GM12872 (cell line): ENCODE results near the gene TRMT112.

ENCODE experiments used
- TF ChIP-seq, protein P1 (sequence below): IDR thresholded peaks from 3 replicates; pipeline ENCODE4 v1.5.1; 2011; ENCODE audit warnings: low read depth, mild to moderate bottlenecking, low read length, moderate library complexity; ENCODE audit not compliant: insufficient read depth

Gene TRMT112

DNA sequence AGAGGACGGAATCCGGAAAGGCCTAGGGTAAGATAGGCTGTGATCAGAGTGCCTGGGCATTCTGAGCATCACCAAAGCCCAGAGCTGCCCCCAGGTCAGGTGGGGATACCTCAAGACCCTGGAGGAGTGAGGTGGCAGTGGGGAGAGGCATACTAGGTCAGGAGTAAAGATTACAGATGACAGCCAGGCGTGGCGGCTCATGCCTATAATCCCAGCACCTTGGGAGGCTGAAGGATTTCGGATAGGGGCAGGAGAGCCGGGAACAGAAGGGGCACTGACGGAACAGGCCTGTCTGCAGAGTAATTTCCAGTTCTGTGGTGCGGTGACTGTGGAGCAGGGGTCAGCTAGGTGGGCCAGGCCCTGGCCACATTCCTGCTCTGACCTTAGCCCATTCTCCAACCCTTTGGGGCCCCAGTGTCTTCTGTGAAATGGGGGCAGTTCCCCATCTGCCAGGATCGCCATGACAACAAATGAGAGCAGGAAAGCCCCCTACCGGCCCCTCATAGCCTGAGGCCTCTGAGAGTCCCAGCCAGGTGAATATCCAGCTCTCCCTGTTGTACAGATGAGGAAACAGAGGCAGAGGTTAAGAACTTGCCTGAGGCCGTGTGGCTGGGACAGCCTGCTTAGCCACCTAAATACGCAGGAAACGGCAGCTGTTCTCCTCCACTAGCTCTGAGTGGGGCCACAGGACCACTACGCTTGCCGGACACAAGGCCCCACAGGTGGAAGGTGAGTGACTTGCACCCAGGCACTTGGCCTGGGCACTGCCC, 42.1 kb downstream of the TRMT112 start:
- TF ChIP-seq, protein P1, sequence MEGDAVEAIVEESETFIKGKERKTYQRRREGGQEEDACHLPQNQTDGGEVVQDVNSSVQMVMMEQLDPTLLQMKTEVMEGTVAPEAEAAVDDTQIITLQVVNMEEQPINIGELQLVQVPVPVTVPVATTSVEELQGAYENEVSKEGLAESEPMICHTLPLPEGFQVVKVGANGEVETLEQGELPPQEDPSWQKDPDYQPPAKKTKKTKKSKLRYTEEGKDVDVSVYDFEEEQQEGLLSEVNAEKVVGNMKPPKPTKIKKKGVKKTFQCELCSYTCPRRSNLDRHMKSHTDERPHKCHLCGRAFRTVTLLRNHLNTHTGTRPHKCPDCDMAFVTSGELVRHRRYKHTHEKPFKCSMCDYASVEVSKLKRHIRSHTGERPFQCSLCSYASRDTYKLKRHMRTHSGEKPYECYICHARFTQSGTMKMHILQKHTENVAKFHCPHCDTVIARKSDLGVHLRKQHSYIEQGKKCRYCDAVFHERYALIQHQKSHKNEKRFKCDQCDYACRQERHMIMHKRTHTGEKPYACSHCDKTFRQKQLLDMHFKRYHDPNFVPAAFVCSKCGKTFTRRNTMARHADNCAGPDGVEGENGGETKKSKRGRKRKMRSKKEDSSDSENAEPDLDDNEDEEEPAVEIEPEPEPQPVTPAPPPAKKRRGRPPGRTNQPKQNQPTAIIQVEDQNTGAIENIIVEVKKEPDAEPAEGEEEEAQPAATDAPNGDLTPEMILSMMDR: no peak

DNA sequence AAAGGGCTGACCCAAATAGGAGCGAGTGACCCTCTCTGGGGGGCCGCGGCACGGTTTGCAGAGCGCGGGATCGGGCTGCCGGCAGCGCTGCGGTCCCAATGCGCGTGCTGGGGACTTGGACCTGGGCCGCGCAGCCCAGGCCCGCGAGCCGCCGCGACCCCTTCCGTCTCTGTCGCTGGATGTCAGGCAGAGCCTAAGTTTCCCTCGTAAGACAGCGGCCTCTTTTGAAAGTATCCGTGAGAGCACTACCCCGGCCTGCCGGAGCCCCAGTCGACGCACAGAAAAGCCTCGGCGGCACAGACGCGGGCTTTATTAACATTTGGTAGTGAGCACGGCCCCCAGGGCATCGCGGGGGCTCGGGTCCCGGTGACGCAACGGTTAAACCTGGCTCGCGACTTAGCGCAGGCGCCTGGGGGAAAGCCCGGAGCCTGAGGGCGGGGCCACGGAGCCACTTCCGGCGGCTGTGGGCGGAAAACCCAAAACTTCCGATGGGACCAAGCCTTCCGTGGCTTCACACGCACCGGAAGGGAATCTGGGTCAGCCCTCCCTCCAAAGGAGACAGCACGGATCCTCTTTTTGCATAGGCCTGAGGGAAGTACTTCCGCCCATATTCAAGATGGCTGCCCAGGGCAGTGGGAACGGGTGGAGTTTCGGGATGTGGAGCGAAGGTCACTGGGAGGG, 47.7 kb downstream of the TRMT112 start:
- TF ChIP-seq, protein P1: no peak

DNA sequence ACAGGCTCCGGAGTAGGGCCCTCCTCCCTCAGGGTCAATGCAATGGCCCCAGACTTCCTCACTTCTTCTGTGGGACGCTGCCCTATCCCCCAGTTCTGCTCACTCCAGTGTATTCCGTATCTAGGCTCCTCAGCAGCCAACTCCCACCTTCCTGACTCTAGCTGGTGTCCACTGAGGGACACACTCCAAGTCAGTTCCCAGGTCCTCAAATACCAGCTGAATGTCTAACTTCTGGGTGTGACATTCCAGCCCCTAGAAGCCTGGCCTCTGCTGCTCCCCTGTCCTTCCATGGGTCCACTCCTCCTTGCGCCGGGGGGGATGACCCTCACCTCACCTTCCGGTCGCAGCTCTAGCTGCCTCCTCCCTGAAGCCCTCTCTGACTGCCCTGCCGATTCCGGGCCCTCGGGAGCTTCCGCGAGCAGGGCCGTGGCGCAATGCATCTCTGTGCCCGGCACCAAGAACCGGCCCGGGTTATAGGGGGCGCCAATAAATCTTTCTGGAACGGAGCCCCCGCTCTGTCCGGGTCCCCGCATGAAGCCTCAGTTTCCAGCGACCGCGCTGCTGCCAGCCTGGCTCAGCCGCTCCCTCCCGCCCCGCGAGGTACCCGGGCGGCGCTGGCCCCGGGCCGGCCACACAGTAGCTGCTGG, 48.3 kb downstream of the TRMT112 start:
- TF ChIP-seq, protein P1: no peak

DNA sequence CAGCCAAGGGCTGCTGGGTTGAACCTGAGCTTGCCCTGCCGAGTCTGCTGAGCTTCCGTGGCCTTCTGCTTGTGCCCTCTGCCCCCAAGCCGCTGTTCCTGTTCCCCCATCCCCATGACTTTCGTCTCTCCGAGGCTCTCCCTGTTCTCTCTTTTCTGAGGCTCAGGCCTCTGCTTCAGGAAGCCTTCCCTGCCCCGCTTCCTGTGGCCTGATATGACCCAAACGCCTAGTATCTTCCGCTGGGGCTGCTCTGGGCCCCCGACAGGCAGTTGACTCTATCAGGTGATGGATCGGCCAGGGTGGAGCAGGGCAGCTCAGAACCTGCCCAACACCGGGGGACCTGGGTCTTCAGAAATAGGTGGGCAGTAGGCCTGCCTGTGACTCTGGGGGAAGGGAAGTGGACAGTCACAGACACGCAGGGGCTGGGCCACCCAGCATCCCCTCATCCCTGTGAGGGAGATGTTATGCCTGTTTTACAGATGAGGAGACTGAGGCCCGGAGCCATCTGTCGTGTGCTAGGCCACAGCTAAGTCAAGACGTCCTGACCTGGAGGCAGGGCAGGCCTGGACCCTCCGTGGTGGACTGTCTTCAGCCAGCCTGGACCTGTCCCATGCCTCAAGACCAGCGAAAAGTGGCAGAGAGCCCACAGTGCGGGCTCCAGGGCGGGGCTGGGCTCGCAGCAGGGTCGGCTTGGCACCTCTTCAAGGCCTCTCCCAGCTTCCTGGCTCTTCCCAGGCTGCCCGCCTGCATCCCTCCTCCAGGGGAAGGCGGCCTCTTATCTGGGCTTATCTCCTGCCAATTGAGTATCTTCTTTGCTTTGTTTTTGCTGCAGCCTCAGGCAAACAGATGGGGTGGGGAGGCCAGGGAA, 49.1 kb downstream of the TRMT112 start:
- TF ChIP-seq, protein P1: no peak

DNA sequence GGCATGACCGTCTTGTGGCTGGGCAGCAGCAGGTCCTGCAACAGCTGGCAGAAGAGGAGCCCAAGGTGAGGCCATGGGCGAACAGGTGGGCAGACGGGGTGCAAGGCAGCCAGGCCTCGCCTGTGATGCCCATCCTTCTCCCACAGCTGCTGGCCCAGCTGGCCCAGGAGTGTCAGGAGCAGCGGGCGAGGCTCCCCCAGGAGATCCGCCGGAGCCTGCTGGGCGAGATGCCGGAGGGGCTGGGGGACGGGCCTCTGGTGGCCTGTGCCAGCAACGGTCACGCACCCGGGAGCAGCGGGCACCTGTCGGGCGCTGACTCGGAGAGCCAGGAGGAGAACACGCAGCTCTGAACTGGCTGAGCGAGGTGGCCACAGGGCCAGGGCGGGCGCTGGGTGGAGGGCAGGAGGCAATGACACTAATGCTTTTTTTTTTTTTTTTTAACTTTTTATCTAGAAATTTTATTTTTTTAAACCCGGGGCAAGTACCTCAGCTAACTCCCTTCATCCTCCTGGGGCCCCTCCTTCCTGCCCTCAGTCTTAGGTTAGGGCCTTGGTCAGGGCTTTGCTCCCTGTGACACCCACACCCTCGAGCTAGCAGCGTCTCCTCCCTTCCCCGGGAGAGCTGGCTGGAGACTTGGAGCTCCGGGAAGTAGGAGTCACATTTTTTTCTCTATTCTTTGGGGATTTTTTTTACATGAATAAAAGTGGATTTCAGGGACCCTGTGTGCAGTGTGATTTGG, 50.0 kb downstream of the TRMT112 start:
- TF ChIP-seq, protein P1: no peak
